Lung (tissue), 12 donors: ENCODE results near the gene TRA2B. TPM values are rescaled to one million over a fixed set of nuclear protein-coding genes. Genes with fewer than 3 reads are reported as not detected.
A peak's percentile ranks its signal among the peaks of the same experiment; 100 is the strongest.

Source experiments
- ATAC-seq: fragments of 200-7000 bp; cut with Tn5 transposase; one replicate; pipeline ENCODE4 v1.9.1; 2020; ENCODE audit warnings: moderate number of reproducible peaks; ENCODE audit not compliant: insufficient read depth, low FRiP score
- DNase-seq, 3 donors: peaks; one replicate each; pipeline ENCODE4 v3.0.0-alpha.2; 2013 to 2017
- H3K27ac ChIP-seq, 2 donors: one replicate each; pipeline ENCODE4 v1.5.1; 2013; ENCODE audit warnings: mild to moderate bottlenecking in 2 of 2, moderate library complexity in 2 of 2, control low read depth in 1 of 2, inconsistent platforms in 1 of 2, low read depth in 1 of 2, low read length in 1 of 2
- H3K27me3 ChIP-seq, 3 donors: one replicate each; pipeline ENCODE4 v1.5.1; 2013; ENCODE audit warnings: low read length in 2 of 3; ENCODE audit not compliant: control insufficient read depth in 3 of 3, insufficient read depth in 3 of 3
- H3K36me3 ChIP-seq, 4 donors: one replicate each; pipeline ENCODE4 v1.5.1; 2013; ENCODE audit warnings: low read length in 4 of 4, mild to moderate bottlenecking in 1 of 4, moderate library complexity in 1 of 4; ENCODE audit not compliant: control insufficient read depth in 4 of 4, insufficient read depth in 4 of 4
- H3K4me1 ChIP-seq, 5 donors: one replicate each; pipeline ENCODE4 v1.5.1; 2013; ENCODE audit warnings: low read length in 5 of 5, mild to moderate bottlenecking in 2 of 5, moderate library complexity in 1 of 5; ENCODE audit not compliant: control insufficient read depth in 5 of 5, insufficient read depth in 5 of 5
- H3K4me3 ChIP-seq: one replicate; pipeline ENCODE4 v1.5.1; 2013; ENCODE audit warnings: mild to moderate bottlenecking, control low read depth, moderate library complexity
- H3K9ac ChIP-seq, 2 donors: one replicate each; pipeline ENCODE4 v1.5.1; 2013; ENCODE audit warnings: low read length in 2 of 2, control low read depth in 1 of 2; ENCODE audit not compliant: insufficient read depth in 1 of 2
- H3K9me3 ChIP-seq, 4 donors: one replicate each; pipeline ENCODE4 v1.5.1; 2013; ENCODE audit warnings: low read length in 3 of 4, mild to moderate bottlenecking in 1 of 4, moderate library complexity in 1 of 4; ENCODE audit not compliant: control insufficient read depth in 4 of 4, insufficient read depth in 3 of 4
- CTCF ChIP-seq: IDR thresholded peaks from 2 replicates; pipeline ENCODE4 v1.5.1; 2012; ENCODE audit warnings: mild to moderate bottlenecking; ENCODE audit errors: control extremely low read depth, extremely low read depth
- WGBS, 2 donors: extraction: QIAGEN DNeasy Blood & Tissue Kit; methylation state at CpG; one replicate each; pipeline ENCODE4 v1.1.7; 2013; 5-methylcytosine and 5-hydroxymethylcytosine counted together
- polyA plus RNA-seq, 2 donors: library from polyadenylated mRNA; stranded (reverse); fragments of 200-250 nt; gene quantifications; one replicate each; pipeline ENCODE4 v1.2.1, GENCODE V29; 2013
- total RNA-seq, 2 donors: library from RNA; depleted of rRNA in 1 of 2; stranded (reverse); fragments of >200 nt in 1 of 2; gene quantifications; one replicate each; pipeline ENCODE4 v1.2.1, GENCODE V29; 2014 to 2021
- donor health status: control.
- donor health status: control.
- donor health status: Bipolar disorder and iron deficiency.
- donor health status: healthy.
- donor health status: DM: yes; HTN: yes; CAD: no.

TRA2B gene
- total and polyA plus RNA-seq, 4 donors = 61.2 to 263 (median 95.4) TPM

GRCh38 chr3:185940951-185941350 is 3.1 kb upstream of the TRA2B start:
- no peaks in the 10 kb centered on the region for H3K9me3 ChIP-seq
- no peaks in the 10 kb centered on the region for H3K4me1 ChIP-seq
- TF ChIP-seq CTCF = no peak
- H3K27me3 ChIP-seq = no peaks in the 10 kb centered on the region
- no peak overlapping the region for H3K27ac ChIP-seq
- ATAC-seq = no peak
- no peak for DNase-seq
- peaks cover 0 to 12% (median 0%) of the 10 kb centered on the region in 4 donors for H3K36me3 ChIP-seq
- H3K9ac ChIP-seq = no peak overlapping the region
- WGBS, 2 donors = 62 to 84% methylated on average over 1 of the region's 1 CpG
- H3K4me3 ChIP-seq = no peak overlapping the region

- no peak for DNase-seq
- no peak for TF ChIP-seq CTCF
- Histone ChIP-seq H3K4me3 (no peak overlapping the region), H3K27me3 (no peaks in the 10 kb centered on the region), H3K36me3 (peaks cover 0 to 12% (median 0%) of the 10 kb centered on the region in 4 donors), H3K4me1 (peaks cover 0 to 9% (median 7%) of the 10 kb centered on the region in 5 donors), H3K9me3 (no peaks in the 10 kb centered on the region), H3K9ac (no peak overlapping the region), H3K27ac (no peak overlapping the region)
- no peak for ATAC-seq
- 69 to 72% methylated on average over 3 of the region's 3 CpGs for WGBS, 2 donors
Measured at GRCh38 chr3:185939721-185940120, 1.9 kb upstream of the TRA2B start.

- peak; percentile 84 for ATAC-seq
- 0% methylated on average over 56 of the region's 56 CpGs for WGBS, 2 donors
- H3K4me1 ChIP-seq = peaks cover 0 to 35% (median 17%) of the 10 kb centered on the region in 5 donors
- peak; percentile 93 to 95 (median 93) for DNase-seq
- peaks cover 0 to 12% (median 0%) of the 10 kb centered on the region in 4 donors for H3K36me3 ChIP-seq
- H3K9ac ChIP-seq = peak overlapping the region; percentile 100
- H3K27me3 ChIP-seq = no peaks in the 10 kb centered on the region
- H3K4me3 ChIP-seq = peak overlapping the region; percentile 100
- TF ChIP-seq CTCF = no peak
- H3K27ac ChIP-seq = peak overlapping the region; percentile 96 to 100
- no peaks in the 10 kb centered on the region for H3K9me3 ChIP-seq
Measured at GRCh38 chr3:185936814-185937688, 763 bp downstream of the TRA2B start.
